K562 (cell line): ENCODE measurements around the gene KCNE1. TPM values are rescaled to one million over a fixed set of nuclear protein-coding genes. Genes with fewer than 3 reads are reported as not detected.

ENCODE experiments used
- ATAC-seq: fragments of 200-7000 bp; cut with Tn5 transposase; 3 replicates; pipeline ENCODE4 v1.9.1; 2020; ENCODE audit warnings: moderate library complexity
- BruUV-seq: library from RNA; stranded (reverse); fragments of 400-500 nt; replicated peaks from 2 replicates; lab custom pipeline; 2021; lab: Mats Ljungman, UMichigan
- CTCF ChIA-PET: fragments of 300-600 bp; formaldehyde crosslinking; extraction: SDS; loops from one replicate; lab custom pipeline; 2021; ENCODE audit warnings: low intra/inter-chr PET ratio; lab: Yijun Ruan, JAX
- POLR2A ChIA-PET: fragments of 300-600, 350-650 bp; sonication (Branson Sonifier 250); formaldehyde crosslinking; extraction: SDS; loops from one replicate; lab custom pipeline; 2021; ENCODE audit warnings: antibody characterized with exemption, inconsistent platforms; lab: Yijun Ruan, JAX
- DNase-seq, 4 experiments: peaks; one replicate each; pipeline versions ENCODE4 v3.0.0 to v3.0.0-alpha.2; 2011 to 2018; ENCODE audit warnings: low spot score in 3 of 4, mixed read lengths in 3 of 4; ENCODE audit errors: extremely low read depth in 1 of 4
- FAIRE-seq: peaks from 2 replicates; lab custom pipeline; 2011; peaks lifted over from hg19 to GRCh38; lab: Jason Lieb, UNC
- H2AFZ ChIP-seq: 2 replicates; pipeline ENCODE4 v1.6.0; 2011; ENCODE audit warnings: low read depth, low read length, control low read depth, inconsistent platforms
- H3K27ac ChIP-seq: fragments of 200-600 bp; 3 replicates; pipeline ENCODE4 v1.8.0; 2011; ENCODE audit warnings: low read depth, mild to moderate bottlenecking, control low read depth, inconsistent platforms, low read length, moderate library complexity, mixed read lengths; ENCODE audit errors: extremely low read depth
- H3K27me3 ChIP-seq, 2 experiments: fragments of 300-600 bp in 1 of 2; 2 replicates in 1 of 2; 3 replicates in 1 of 2; pipeline versions ENCODE4 v1.6.0 to v1.8.0; 2011; ENCODE audit warnings: inconsistent platforms in 2 of 2, low read length in 2 of 2, mild to moderate bottlenecking in 1 of 2, mixed read lengths in 1 of 2, moderate library complexity in 1 of 2; ENCODE audit not compliant: control insufficient read depth in 2 of 2, insufficient read depth in 2 of 2
- H3K36me3 ChIP-seq: fragments of 300-600 bp; 3 replicates; pipeline ENCODE4 v1.8.0; 2011; ENCODE audit warnings: mild to moderate bottlenecking, low read length, inconsistent platforms; ENCODE audit not compliant: control insufficient read depth, insufficient read depth
- H3K4me1 ChIP-seq, 2 experiments: fragments of 200-600 bp in 1 of 2; replicated peaks in 1 of 2; 2 replicates in 1 of 2; 3 replicates in 1 of 2; pipeline versions ENCODE4 v1.5.1 to v1.8.0; 2011; ENCODE audit warnings: inconsistent platforms in 2 of 2, low read length in 2 of 2, mild to moderate bottlenecking in 1 of 2, mixed read lengths in 1 of 2, moderate library complexity in 1 of 2; ENCODE audit not compliant: control insufficient read depth in 2 of 2, insufficient read depth in 2 of 2
- H3K4me2 ChIP-seq: 2 replicates; pipeline ENCODE4 v1.6.1; 2011; ENCODE audit warnings: low read length, control low read depth, inconsistent platforms, mixed read lengths; ENCODE audit not compliant: insufficient read depth
- H3K4me3 ChIP-seq: fragments of 200-600 bp; sonication (generic), shearing (Covaris generic); 2 replicates; pipeline ENCODE4 v1.5.1; 2016; ENCODE audit warnings: control low read depth, inconsistent platforms
- H3K79me2 ChIP-seq: fragments of 200-600 bp; 3 replicates; pipeline ENCODE4 v1.8.0; 2011; ENCODE audit warnings: low read length, inconsistent platforms; ENCODE audit not compliant: control insufficient read depth, insufficient read depth
- H3K9ac ChIP-seq, 2 experiments: 2 replicates each; pipeline versions ENCODE4 v1.6.0 to v1.6.1; 2011; ENCODE audit warnings: low read depth in 2 of 2, low read length in 2 of 2, control low read depth in 1 of 2, inconsistent platforms in 1 of 2, mild to moderate bottlenecking in 1 of 2, mixed read lengths in 1 of 2; ENCODE audit not compliant: insufficient read depth in 1 of 2
- H3K9me1 ChIP-seq: one replicate; pipeline ENCODE4 v1.6.0; 2011; ENCODE audit warnings: inconsistent platforms, mild to moderate bottlenecking, low read length, moderate library complexity; ENCODE audit not compliant: control insufficient read depth, insufficient read depth
- H3K9me3 ChIP-seq: replicated peaks from 2 replicates; pipeline ENCODE4 v1.5.1; 2011; ENCODE audit warnings: low read depth, low read length, inconsistent platforms; ENCODE audit not compliant: control insufficient read depth, insufficient read depth
- H4K20me1 ChIP-seq: replicated peaks from 2 replicates; pipeline ENCODE4 v1.6.1; 2011; ENCODE audit warnings: low read length, inconsistent platforms, mixed read lengths; ENCODE audit not compliant: control insufficient read depth, insufficient read depth
- C11orf30 ChIP-seq: fragments of 450-650 bp; IDR thresholded peaks from 2 replicates; pipeline ENCODE4 v1.6.1; 2016; ENCODE audit warnings: low read depth, mild to moderate bottlenecking
- CC2D1A ChIP-seq: fragments of 450-650 bp; IDR thresholded peaks from 2 replicates; pipeline ENCODE4 v1.6.1; 2017; ENCODE audit warnings: mild to moderate bottlenecking
- CREB1 ChIP-seq, 2 experiments: sonication (generic) in 1 of 2; formaldehyde crosslinking in 1 of 2; IDR thresholded peaks; 2 replicates each; pipeline versions ENCODE4 v1.6.1 to v1.8.0; 2012 to 2022; ENCODE audit warnings: inconsistent platforms in 1 of 2, mild to moderate bottlenecking in 1 of 2, missing genetic modification reagents in 1 of 2, moderate library complexity in 1 of 2
- CREM ChIP-seq: IDR thresholded peaks from 2 replicates; pipeline ENCODE4 v1.6.1; 2014; ENCODE audit warnings: antibody characterized with exemption, low read depth
- FOSL1 ChIP-seq: fragments of 200-800 bp; sonication (Bioruptor generic); conservative IDR thresholded peaks from 2 replicates; pipeline ENCODE4 v1.6.1; 2016; ENCODE audit warnings: missing genetic modification characterization, missing compliant biosample characterization
- HMG20B ChIP-seq: fragments of 250-450 bp; sonication (Bioruptor Pico); IDR thresholded peaks from 2 replicates; pipeline ENCODE4 v1.5.0; 2021; ENCODE audit warnings: mild to moderate bottlenecking
- MAFF ChIP-seq: IDR thresholded peaks from 2 replicates; pipeline ENCODE4 v1.6.1; 2012; ENCODE audit warnings: low read length, improper control_type of control experiment
- USF2 ChIP-seq: sonication (generic); formaldehyde crosslinking; IDR thresholded peaks from 2 replicates; pipeline ENCODE4 v1.5.0; 2020; ENCODE audit warnings: missing genetic modification reagents
- ZNF316 ChIP-seq: fragments of 450-650 bp; IDR thresholded peaks from 2 replicates; pipeline ENCODE4 v1.6.1; 2016
- WGBS: fragments of 100-300 bp; shearing (Covaris generic); methylation state at CpG from one replicate; pipeline ENCODE4 v1.1.6; 2016; ENCODE audit warnings: low coverage, mixed read lengths; ENCODE audit not compliant: insufficient coverage; ENCODE audit errors: missing lambda C conversion rate; 5-methylcytosine and 5-hydroxymethylcytosine counted together
- in situ Hi-C: fragments of 300-500 bp; cut with MboI; formaldehyde crosslinking; loops from 4 replicates; pipeline ENCODE4 v1.15.0; 2018; ENCODE audit warnings: inconsistent platforms, mixed read lengths
- intact Hi-C: fragments of 100-400 bp; cut with micrococcal nuclease; formaldehyde crosslinking; loops from 2 replicates; pipeline ENCODE4 v1.14.2; 2022
- polyA plus RNA-seq, 8 experiments: library from polyadenylated mRNA; depleted of rRNA in 4 of 8; stranded (reverse) in 5 of 8; unstranded in 3 of 8; fragments of >200 nt; fragmentation: Nextera tagmentation in 2 of 8; fragmentation: Illumina TruSeq in 1 of 8; extraction: Ambion mirVana in 2 of 8; extraction: Trizol in 1 of 8; gene quantifications; 2 replicates each; pipeline versions ENCODE4 v1.2.1 to v1.2.3, GENCODE V29; 2011 to 2014; ENCODE audit warnings: inconsistent platforms in 1 of 8, missing spikeins in 1 of 8
- total RNA-seq, 7 experiments: library from RNA; depleted of rRNA in 6 of 7; stranded (reverse); fragments of >200 nt in 6 of 7; fragmentation: Illumina TruSeq in 2 of 7; extraction: Trizol in 2 of 7; gene quantifications; 2 replicates each; pipeline versions ENCODE4 v1.2.1 to v1.2.3, GENCODE V29; 2011 to 2021; ENCODE audit warnings: low replicate concordance in 1 of 7
- TF ChIP-seq, protein P1 (sequence below), 2 experiments: fragments of 450-650 bp in 1 of 2; sonication (generic) in 1 of 2; formaldehyde crosslinking in 1 of 2; IDR thresholded peaks in 1 of 2; conservative IDR thresholded peaks in 1 of 2; 2 replicates each; pipeline versions ENCODE4 v1.6.1 to v1.8.1; 2016 to 2023; ENCODE audit warnings: mild to moderate bottlenecking in 2 of 2, moderate library complexity in 2 of 2, inconsistent platforms in 1 of 2, missing genetic modification reagents in 1 of 2
- TF ChIP-seq, protein P2 (sequence below): fragments of 250-450 bp; sonication (Bioruptor Pico); IDR thresholded peaks from 2 replicates; pipeline ENCODE4 v1.4.0; 2020; ENCODE audit warnings: borderline replicate concordance

Gene KCNE1
- total and polyA plus RNA-seq, 9 of the 15 experiments (the other 6 are each of a cell fraction or from before 2014, with no cell fraction given) = 0.05 to 0.22 (median 0.11) TPM; not detected in 3

- CTCF ChIA-PET = no interaction called here
- H3K9me3 ChIP-seq = no peaks in the 10 kb centered on the region
- intact Hi-C loops (no loop called here), in situ Hi-C loops (no loop called here)
- H3K27ac ChIP-seq = no peak overlapping the region
- no peak overlapping the region for H3K4me3 ChIP-seq
- H3K9ac ChIP-seq = no peak overlapping the region
- H3K4me1 ChIP-seq = peaks cover 0 to 14% of the 10 kb centered on the region in 2 experiments; a peak in 3 of 5 replicates
- FAIRE-seq = no peak
- peak; percentile 53; the same call in 2 of the 3 replicates for ATAC-seq
- no peak overlapping the region for H3K4me2 ChIP-seq
- DNase-seq = peak in 1 of 4 experiments; percentile 22
- no TSS peak for BruUV-seq
- H2AFZ ChIP-seq = no peak overlapping the region
- POLR2A ChIA-PET = interaction anchor here (0.7 to 1.4 kb wide), 2 partner anchors 10 to 1114 kb away, joined by 3 to 4 read pairs; no protein-coding TSS in a partner anchor
- H3K9me1 ChIP-seq = no peaks in the 10 kb centered on the region
- 31% methylated on average over 11 of the region's 11 CpGs for WGBS
- no peaks in the 10 kb centered on the region; a peak in 1 of 5 replicates for H3K27me3 ChIP-seq
- no peaks in the 10 kb centered on the region for H4K20me1 ChIP-seq
- H3K79me2 ChIP-seq = no peaks in the 10 kb centered on the region
- no peaks in the 10 kb centered on the region for H3K36me3 ChIP-seq
- TF ChIP-seq USF2 (peak; percentile 67), MAFF (peak; percentile 77), CC2D1A (no peak), FOSL1 (tag) (peak; percentile 67; the same call in 1 of the 2 replicates), C11orf30 (peak; percentile 88), CREM (0 out of 2 replicates have a peak, but pooled peaks have one; percentile 7), HMG20B (CRISPR knock-in tag) (no peak), ZNF316 (peak; percentile 89), CREB1 (IDR thresholded peaks at IDR 0.05) (no peak), CREB1 (CRISPR knock-in tag; IDR thresholded peaks at IDR 0.05) (no peak)
- TF ChIP-seq, protein P1, sequence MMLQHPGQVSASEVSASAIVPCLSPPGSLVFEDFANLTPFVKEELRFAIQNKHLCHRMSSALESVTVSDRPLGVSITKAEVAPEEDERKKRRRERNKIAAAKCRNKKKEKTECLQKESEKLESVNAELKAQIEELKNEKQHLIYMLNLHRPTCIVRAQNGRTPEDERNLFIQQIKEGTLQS (IDR thresholded peaks at IDR 0.05) = peak; percentile 17; the same call in 1 of the 2 replicates
- TF ChIP-seq, protein P1 (CRISPR knock-in tag; conservative IDR thresholded peaks at IDR 0.05) = no peak
- TF ChIP-seq, protein P2, sequence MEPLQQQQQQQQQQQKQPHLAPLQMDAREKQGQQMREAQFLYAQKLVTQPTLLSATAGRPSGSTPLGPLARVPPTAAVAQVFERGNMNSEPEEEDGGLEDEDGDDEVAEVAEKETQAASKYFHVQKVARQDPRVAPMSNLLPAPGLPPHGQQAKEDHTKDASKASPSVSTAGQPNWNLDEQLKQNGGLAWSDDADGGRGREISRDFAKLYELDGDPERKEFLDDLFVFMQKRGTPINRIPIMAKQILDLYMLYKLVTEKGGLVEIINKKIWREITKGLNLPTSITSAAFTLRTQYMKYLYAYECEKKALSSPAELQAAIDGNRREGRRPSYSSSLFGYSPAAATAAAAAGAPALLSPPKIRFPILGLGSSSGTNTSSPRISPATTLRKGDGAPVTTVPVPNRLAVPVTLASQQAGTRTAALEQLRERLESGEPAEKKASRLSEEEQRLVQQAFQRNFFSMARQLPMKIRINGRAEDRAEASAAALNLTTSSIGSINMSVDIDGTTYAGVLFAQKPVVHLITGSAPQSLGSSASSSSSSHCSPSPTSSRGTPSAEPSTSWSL (CRISPR knock-in tag) = 0 out of 2 replicates have a peak, but pooled peaks have one; percentile 39
Measured at GRCh38 chr21:34548781-34549376, 36.9 kb upstream of the KCNE1 start.
